K562 (cell line): ENCODE data around the gene CAPN13. TPM values are rescaled to one million over a fixed set of nuclear protein-coding genes. Genes with fewer than 3 reads are reported as not detected.

Experiments
- ATAC-seq: fragments of 200-7000 bp; cut with Tn5 transposase; 3 replicates; pipeline ENCODE4 v1.9.1; 2020; ENCODE audit warnings: moderate library complexity
- BruUV-seq: library from RNA; stranded (reverse); fragments of 400-500 nt; replicated peaks from 2 replicates; lab custom pipeline; 2021; lab: Mats Ljungman, UMichigan
- CTCF ChIA-PET: fragments of 300-600 bp; formaldehyde crosslinking; extraction: SDS; loops from one replicate; lab custom pipeline; 2021; ENCODE audit warnings: low intra/inter-chr PET ratio; lab: Yijun Ruan, JAX
- POLR2A ChIA-PET: fragments of 300-600, 350-650 bp; sonication (Branson Sonifier 250); formaldehyde crosslinking; extraction: SDS; loops from one replicate; lab custom pipeline; 2021; ENCODE audit warnings: antibody characterized with exemption, inconsistent platforms; lab: Yijun Ruan, JAX
- DNase-seq, 4 experiments: peaks; one replicate each; pipeline versions ENCODE4 v3.0.0 to v3.0.0-alpha.2; 2011 to 2018; ENCODE audit warnings: low spot score in 3 of 4, mixed read lengths in 3 of 4; ENCODE audit errors: extremely low read depth in 1 of 4
- FAIRE-seq: peaks from 2 replicates; lab custom pipeline; 2011; peaks lifted over from hg19 to GRCh38; lab: Jason Lieb, UNC
- H2AFZ ChIP-seq: 2 replicates; pipeline ENCODE4 v1.6.0; 2011; ENCODE audit warnings: low read depth, low read length, control low read depth, inconsistent platforms
- H3K27ac ChIP-seq: fragments of 200-600 bp; 3 replicates; pipeline ENCODE4 v1.8.0; 2011; ENCODE audit warnings: low read depth, mild to moderate bottlenecking, control low read depth, inconsistent platforms, low read length, moderate library complexity, mixed read lengths; ENCODE audit errors: extremely low read depth
- H3K27me3 ChIP-seq, 2 experiments: fragments of 300-600 bp in 1 of 2; 2 replicates in 1 of 2; 3 replicates in 1 of 2; pipeline versions ENCODE4 v1.6.0 to v1.8.0; 2011; ENCODE audit warnings: inconsistent platforms in 2 of 2, low read length in 2 of 2, mild to moderate bottlenecking in 1 of 2, mixed read lengths in 1 of 2, moderate library complexity in 1 of 2; ENCODE audit not compliant: control insufficient read depth in 2 of 2, insufficient read depth in 2 of 2
- H3K36me3 ChIP-seq: fragments of 300-600 bp; 3 replicates; pipeline ENCODE4 v1.8.0; 2011; ENCODE audit warnings: mild to moderate bottlenecking, low read length, inconsistent platforms; ENCODE audit not compliant: control insufficient read depth, insufficient read depth
- H3K4me1 ChIP-seq, 2 experiments: fragments of 200-600 bp in 1 of 2; replicated peaks in 1 of 2; 2 replicates in 1 of 2; 3 replicates in 1 of 2; pipeline versions ENCODE4 v1.5.1 to v1.8.0; 2011; ENCODE audit warnings: inconsistent platforms in 2 of 2, low read length in 2 of 2, mild to moderate bottlenecking in 1 of 2, mixed read lengths in 1 of 2, moderate library complexity in 1 of 2; ENCODE audit not compliant: control insufficient read depth in 2 of 2, insufficient read depth in 2 of 2
- H3K4me2 ChIP-seq: 2 replicates; pipeline ENCODE4 v1.6.1; 2011; ENCODE audit warnings: low read length, control low read depth, inconsistent platforms, mixed read lengths; ENCODE audit not compliant: insufficient read depth
- H3K4me3 ChIP-seq: fragments of 200-600 bp; sonication (generic), shearing (Covaris generic); 2 replicates; pipeline ENCODE4 v1.5.1; 2016; ENCODE audit warnings: control low read depth, inconsistent platforms
- H3K79me2 ChIP-seq: fragments of 200-600 bp; 3 replicates; pipeline ENCODE4 v1.8.0; 2011; ENCODE audit warnings: low read length, inconsistent platforms; ENCODE audit not compliant: control insufficient read depth, insufficient read depth
- H3K9ac ChIP-seq, 2 experiments: 2 replicates each; pipeline versions ENCODE4 v1.6.0 to v1.6.1; 2011; ENCODE audit warnings: low read depth in 2 of 2, low read length in 2 of 2, control low read depth in 1 of 2, inconsistent platforms in 1 of 2, mild to moderate bottlenecking in 1 of 2, mixed read lengths in 1 of 2; ENCODE audit not compliant: insufficient read depth in 1 of 2
- H3K9me1 ChIP-seq: one replicate; pipeline ENCODE4 v1.6.0; 2011; ENCODE audit warnings: inconsistent platforms, mild to moderate bottlenecking, low read length, moderate library complexity; ENCODE audit not compliant: control insufficient read depth, insufficient read depth
- H3K9me3 ChIP-seq: replicated peaks from 2 replicates; pipeline ENCODE4 v1.5.1; 2011; ENCODE audit warnings: low read depth, low read length, inconsistent platforms; ENCODE audit not compliant: control insufficient read depth, insufficient read depth
- H4K20me1 ChIP-seq: replicated peaks from 2 replicates; pipeline ENCODE4 v1.6.1; 2011; ENCODE audit warnings: low read length, inconsistent platforms, mixed read lengths; ENCODE audit not compliant: control insufficient read depth, insufficient read depth
- ARNT ChIP-seq, 2 experiments: fragments of 450-650 bp; IDR thresholded peaks; 2 replicates each; pipeline ENCODE4 v1.6.1; 2016; ENCODE audit warnings: mild to moderate bottlenecking in 1 of 2
- CEBPB ChIP-seq: fragments of 450-650 bp; IDR thresholded peaks from 2 replicates; pipeline ENCODE4 v1.6.1; 2016; ENCODE audit warnings: missing genetic modification characterization, missing compliant biosample characterization
- EGR1 ChIP-seq: fragments of 450-650 bp; conservative IDR thresholded peaks from 2 replicates; pipeline ENCODE4 v1.6.1; 2017; ENCODE audit warnings: mild to moderate bottlenecking
- ETV5 ChIP-seq: sonication (generic); formaldehyde crosslinking; IDR thresholded peaks from 2 replicates; pipeline ENCODE4 v1.4.0; 2020; ENCODE audit warnings: low read depth, mild to moderate bottlenecking, missing genetic modification reagents
- LCOR ChIP-seq: sonication (generic); formaldehyde crosslinking; IDR thresholded peaks from 2 replicates; pipeline ENCODE4 v1.8.0; 2022; ENCODE audit warnings: mild to moderate bottlenecking, missing genetic modification reagents
- PRMT5 ChIP-seq: sonication (generic); formaldehyde crosslinking; IDR thresholded peaks from 2 replicates; pipeline ENCODE4 v1.5.0; 2020; ENCODE audit warnings: missing genetic modification reagents
- RFX1 ChIP-seq: fragments of 450-650 bp; IDR thresholded peaks from 2 replicates; pipeline ENCODE4 v1.6.1; 2016; ENCODE audit warnings: mild to moderate bottlenecking, moderate library complexity
- TEAD4 ChIP-seq, 2 experiments: sonication (generic) in 1 of 2; formaldehyde crosslinking in 1 of 2; IDR thresholded peaks; 2 replicates each; pipeline versions ENCODE4 v1.6.1 to v1.8.0; 2012 to 2022; ENCODE audit warnings: borderline replicate concordance in 1 of 2, inconsistent platforms in 1 of 2, low read length in 1 of 2, mild to moderate bottlenecking in 1 of 2, missing genetic modification reagents in 1 of 2
- TGIF2 ChIP-seq: sonication (generic); formaldehyde crosslinking; IDR thresholded peaks from 2 replicates; pipeline ENCODE4 v1.8.1; 2022; ENCODE audit warnings: mild to moderate bottlenecking, missing genetic modification reagents, moderate library complexity
- ZBTB8A ChIP-seq: fragments of 450-650 bp; IDR thresholded peaks from 2 replicates; pipeline ENCODE4 v1.6.1; 2018; ENCODE audit warnings: mild to moderate bottlenecking, moderate library complexity; ENCODE audit not compliant: partially characterized antibody
- ZNF316 ChIP-seq: fragments of 450-650 bp; IDR thresholded peaks from 2 replicates; pipeline ENCODE4 v1.6.1; 2016
- ZNF41 ChIP-seq: fragments of 250-450 bp; sonication (Bioruptor Pico); conservative IDR thresholded peaks from 2 replicates; pipeline ENCODE4 v1.4.0; 2020; ENCODE audit warnings: mild to moderate bottlenecking
- ZNF699 ChIP-seq: fragments of 250-450 bp; sonication (Bioruptor Pico); IDR thresholded peaks from 2 replicates; pipeline ENCODE4 v1.8.0; 2021; ENCODE audit warnings: mild to moderate bottlenecking, moderate library complexity; ENCODE audit not compliant: insufficient replicate concordance
- ZSCAN29 ChIP-seq: fragments of 450-650 bp; IDR thresholded peaks from 2 replicates; pipeline ENCODE4 v1.6.1; 2017
- WGBS: fragments of 100-300 bp; shearing (Covaris generic); methylation state at CpG from one replicate; pipeline ENCODE4 v1.1.6; 2016; ENCODE audit warnings: low coverage, mixed read lengths; ENCODE audit not compliant: insufficient coverage; ENCODE audit errors: missing lambda C conversion rate; 5-methylcytosine and 5-hydroxymethylcytosine counted together
- in situ Hi-C: fragments of 300-500 bp; cut with MboI; formaldehyde crosslinking; loops from 4 replicates; pipeline ENCODE4 v1.15.0; 2018; ENCODE audit warnings: inconsistent platforms, mixed read lengths
- intact Hi-C: fragments of 100-400 bp; cut with micrococcal nuclease; formaldehyde crosslinking; loops from 2 replicates; pipeline ENCODE4 v1.14.2; 2022
- polyA plus RNA-seq, 8 experiments: library from polyadenylated mRNA; depleted of rRNA in 4 of 8; stranded (reverse) in 5 of 8; unstranded in 3 of 8; fragments of >200 nt; fragmentation: Nextera tagmentation in 2 of 8; fragmentation: Illumina TruSeq in 1 of 8; extraction: Ambion mirVana in 2 of 8; extraction: Trizol in 1 of 8; gene quantifications; 2 replicates each; pipeline versions ENCODE4 v1.2.1 to v1.2.3, GENCODE V29; 2011 to 2014; ENCODE audit warnings: inconsistent platforms in 1 of 8, missing spikeins in 1 of 8
- total RNA-seq, 7 experiments: library from RNA; depleted of rRNA in 6 of 7; stranded (reverse); fragments of >200 nt in 6 of 7; fragmentation: Illumina TruSeq in 2 of 7; extraction: Trizol in 2 of 7; gene quantifications; 2 replicates each; pipeline versions ENCODE4 v1.2.1 to v1.2.3, GENCODE V29; 2011 to 2021; ENCODE audit warnings: low replicate concordance in 1 of 7
- TF ChIP-seq, protein P1 (sequence below), 2 experiments: fragments of 250-450 bp in 1 of 2; fragments of 450-650 bp in 1 of 2; sonication (Bioruptor Pico) in 1 of 2; IDR thresholded peaks; 2 replicates each; pipeline versions ENCODE4 v1.6.1 to v1.8.0; 2016 to 2021; ENCODE audit warnings: mild to moderate bottlenecking in 2 of 2, moderate library complexity in 2 of 2, missing compliant biosample characterization in 1 of 2, missing genetic modification characterization in 1 of 2
- TF ChIP-seq, protein P2 (sequence below): fragments of 450-650 bp; IDR thresholded peaks from 2 replicates; pipeline ENCODE4 v1.6.1; 2014; ENCODE audit warnings: low read depth, mild to moderate bottlenecking, moderate library complexity, borderline replicate concordance

Gene CAPN13
- total and polyA plus RNA-seq, 9 of the 15 experiments (the other 6 are each of a cell fraction or from before 2014, with no cell fraction given), result not detected

DNA sequence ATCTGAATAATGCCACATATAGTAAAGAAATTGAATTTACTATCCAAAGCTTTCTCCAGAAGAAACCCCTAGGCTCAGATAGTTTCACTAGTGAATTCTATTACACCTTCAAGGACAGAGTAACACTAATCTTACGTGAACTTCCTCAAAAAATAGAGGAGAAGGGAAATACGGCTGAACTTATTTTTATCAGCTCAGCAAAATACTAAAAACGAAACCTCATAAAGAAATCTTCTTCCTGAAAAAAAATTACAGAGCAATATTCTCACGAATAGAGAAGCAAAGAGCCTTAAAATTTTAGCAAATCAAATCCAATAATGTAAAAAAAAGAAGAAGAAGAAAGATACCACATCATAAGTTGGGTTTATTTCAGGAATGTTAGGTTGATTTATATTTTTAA is 14.7 kb downstream of the CAPN13 start:
- ChIA-PET CTCF (no interaction called here), POLR2A (no interaction called here)
- Histone ChIP-seq H2AFZ (no peak overlapping the region), H3K27ac (no peak overlapping the region), H3K9ac (no peak overlapping the region), H3K79me2 (no peaks in the 10 kb centered on the region), H3K27me3 (peaks cover 0 to 12% of the 10 kb centered on the region in 2 experiments; a peak in 2 of 5 replicates), H3K36me3 (no peaks in the 10 kb centered on the region), H4K20me1 (no peaks in the 10 kb centered on the region), H3K4me1 (no peaks in the 10 kb centered on the region), H3K4me3 (no peak overlapping the region), H3K9me1 (no peaks in the 10 kb centered on the region), H3K4me2 (no peak overlapping the region), H3K9me3 (no peaks in the 10 kb centered on the region)
- ATAC-seq (no peak), DNase-seq (no peak), FAIRE-seq (no peak)
- TF ChIP-seq ZNF316, result 0 out of 2 replicates have a peak, but pooled peaks have one; percentile 21
- TF ChIP-seq CEBPB (tag), result no peak
- WGBS, result 0% methylated on average over 4 of the region's 4 CpGs
- no TSS peak for BruUV-seq
- in situ Hi-C loops, result no loop called here
- intact Hi-C loops, result no loop called here

DNA sequence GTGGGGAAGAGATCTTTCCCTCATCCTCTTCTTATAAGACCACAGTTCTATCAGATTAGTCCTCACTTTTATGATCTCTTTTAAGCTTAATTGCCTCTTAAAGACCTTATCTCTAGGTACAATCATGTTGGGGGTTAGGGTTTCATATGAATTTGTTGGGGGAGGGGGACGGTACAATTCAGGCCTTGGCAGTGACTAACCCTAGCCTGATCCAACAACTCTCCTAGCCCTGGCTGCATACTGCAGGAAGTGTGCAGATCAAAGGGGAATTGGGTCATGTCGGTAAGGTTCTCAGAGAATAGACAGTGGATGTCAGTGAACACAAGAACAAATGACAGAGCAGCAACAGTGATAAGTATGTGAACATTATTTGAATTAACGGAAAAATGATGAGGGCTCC is 16.4 kb downstream of the CAPN13 start:
- Histone ChIP-seq H3K79me2 (no peaks in the 10 kb centered on the region), H3K4me3 (no peak overlapping the region), H3K4me1 (no peaks in the 10 kb centered on the region), H3K36me3 (no peaks in the 10 kb centered on the region), H2AFZ (no peak overlapping the region), H3K9ac (no peak overlapping the region), H3K27ac (no peak overlapping the region), H4K20me1 (no peaks in the 10 kb centered on the region), H3K9me3 (no peaks in the 10 kb centered on the region), H3K27me3 (peaks cover 0 to 11% of the 10 kb centered on the region in 2 experiments; a peak in 1 of 5 replicates), H3K9me1 (no peaks in the 10 kb centered on the region), H3K4me2 (no peak overlapping the region)
- intact Hi-C loops, result no loop called here
- in situ Hi-C loops, result no loop called here
- BruUV-seq, result no TSS peak
- ChIA-PET CTCF (no interaction called here), POLR2A (no interaction called here)
- FAIRE-seq (no peak), DNase-seq (no peak), ATAC-seq (no peak)
- WGBS, result 7% methylated on average over 2 of the region's 3 CpGs
- TF ChIP-seq ZBTB8A (no peak), LCOR (no peak), RFX1 (no peak), TGIF2 (CRISPR knock-in tag) (no peak), ETV5 (CRISPR knock-in tag) (no peak), ZNF41 (CRISPR knock-in tag) (no peak), TEAD4 (IDR thresholded peaks at IDR 0.05; ENCODE audit: low read length) (no peak), TEAD4 (CRISPR knock-in tag; IDR thresholded peaks at IDR 0.05; ENCODE audit: borderline replicate concordance) (no peak), ARNT (IDR thresholded peaks at IDR 0.05) (no peak), ZSCAN29 (no peak), ZNF699 (CRISPR knock-in tag) (no peak), PRMT5 (CRISPR knock-in tag) (no peak), EGR1 (no peak), CEBPB (tag) (no peak)
- TF ChIP-seq, protein P1, sequence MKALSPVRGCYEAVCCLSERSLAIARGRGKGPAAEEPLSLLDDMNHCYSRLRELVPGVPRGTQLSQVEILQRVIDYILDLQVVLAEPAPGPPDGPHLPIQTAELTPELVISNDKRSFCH (CRISPR knock-in tag; IDR thresholded peaks at IDR 0.05), result no peak
- TF ChIP-seq, protein P1 (tag; IDR thresholded peaks at IDR 0.05), result no peak
- TF ChIP-seq, protein P2, sequence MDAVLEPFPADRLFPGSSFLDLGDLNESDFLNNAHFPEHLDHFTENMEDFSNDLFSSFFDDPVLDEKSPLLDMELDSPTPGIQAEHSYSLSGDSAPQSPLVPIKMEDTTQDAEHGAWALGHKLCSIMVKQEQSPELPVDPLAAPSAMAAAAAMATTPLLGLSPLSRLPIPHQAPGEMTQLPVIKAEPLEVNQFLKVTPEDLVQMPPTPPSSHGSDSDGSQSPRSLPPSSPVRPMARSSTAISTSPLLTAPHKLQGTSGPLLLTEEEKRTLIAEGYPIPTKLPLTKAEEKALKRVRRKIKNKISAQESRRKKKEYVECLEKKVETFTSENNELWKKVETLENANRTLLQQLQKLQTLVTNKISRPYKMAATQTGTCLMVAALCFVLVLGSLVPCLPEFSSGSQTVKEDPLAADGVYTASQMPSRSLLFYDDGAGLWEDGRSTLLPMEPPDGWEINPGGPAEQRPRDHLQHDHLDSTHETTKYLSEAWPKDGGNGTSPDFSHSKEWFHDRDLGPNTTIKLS, result no peak
